Measurements from ENCODE around the gene KIAA1755.

The KIAA1755 gene

DNA sequence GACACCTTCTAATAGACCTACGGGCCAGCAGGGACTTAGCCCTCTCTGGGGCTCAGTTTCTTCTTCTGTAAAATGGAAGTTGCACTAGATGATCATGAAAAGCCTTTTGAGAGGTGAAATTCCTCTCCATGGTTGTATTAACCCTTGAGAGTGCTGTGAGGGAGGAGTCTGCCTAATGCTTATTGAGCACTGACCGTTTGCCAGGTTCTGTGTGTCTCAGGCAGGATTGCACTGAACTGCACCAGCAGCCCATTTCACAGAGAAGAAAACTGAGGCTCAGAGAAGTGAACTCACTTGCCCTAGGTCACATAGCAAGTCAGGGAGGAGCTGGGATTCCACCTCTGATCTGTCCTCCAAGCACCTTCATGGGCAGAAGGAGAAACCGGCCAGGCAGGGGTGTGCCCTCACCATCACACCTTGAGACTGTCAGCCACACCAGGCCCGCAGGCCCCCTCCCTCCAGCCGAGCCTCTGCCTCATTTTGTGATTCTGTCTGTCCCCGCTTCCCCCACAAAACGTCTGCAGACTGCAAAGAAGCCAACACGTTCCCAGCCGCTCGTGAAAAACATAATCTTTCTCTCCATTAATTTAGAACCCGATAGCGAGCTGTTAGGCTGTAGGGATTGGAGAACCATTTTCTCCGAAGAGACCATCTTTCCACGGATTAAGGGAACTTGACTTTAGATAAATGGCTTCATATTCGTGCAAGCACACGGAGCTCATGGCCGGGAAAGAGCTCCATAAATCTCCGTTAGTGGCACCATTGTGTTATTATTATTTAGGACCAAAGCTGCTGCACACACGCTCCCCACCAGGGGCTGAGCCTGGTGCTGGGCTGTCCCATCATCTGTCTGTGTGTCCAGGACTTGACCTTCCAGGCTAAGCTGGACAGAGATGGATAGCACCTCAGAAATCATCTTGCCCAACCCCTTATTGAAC, 46.0 kb downstream of the KIAA1755 start:
- no peak overlapping the region for H3K4me3 Mint-ChIP-seq
- H3K4me1 Mint-ChIP-seq: no peaks in the 10 kb centered on the region
- no peak for DNase-seq
- ATAC-seq: no peak
- H3K27ac Mint-ChIP-seq: peak overlapping the region in 1 of 2 donors; percentile 42
- no peaks in the 10 kb centered on the region for H3K9me3 Mint-ChIP-seq
- H3K27me3 Mint-ChIP-seq: peaks cover 27% of the 10 kb centered on the region

DNA sequence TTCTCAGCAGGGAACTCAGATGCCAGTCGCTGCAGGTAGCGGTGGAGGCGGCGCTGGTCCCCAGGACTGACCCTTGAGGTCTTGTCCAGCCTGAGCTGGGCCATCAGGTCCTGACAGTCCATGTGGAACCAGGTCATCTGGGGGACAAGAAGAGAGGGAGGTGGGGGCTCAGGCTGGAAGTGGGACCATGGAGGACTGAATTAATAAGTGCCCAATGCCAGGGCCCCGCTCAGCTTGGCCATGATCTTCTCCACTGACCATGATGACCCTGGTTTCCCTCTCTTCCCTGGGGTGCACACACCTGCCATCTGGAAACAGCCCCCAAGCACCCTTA, 47.0 kb downstream of the KIAA1755 start:
- H3K27me3 Mint-ChIP-seq: peaks cover 31% of the 10 kb centered on the region

DNA sequence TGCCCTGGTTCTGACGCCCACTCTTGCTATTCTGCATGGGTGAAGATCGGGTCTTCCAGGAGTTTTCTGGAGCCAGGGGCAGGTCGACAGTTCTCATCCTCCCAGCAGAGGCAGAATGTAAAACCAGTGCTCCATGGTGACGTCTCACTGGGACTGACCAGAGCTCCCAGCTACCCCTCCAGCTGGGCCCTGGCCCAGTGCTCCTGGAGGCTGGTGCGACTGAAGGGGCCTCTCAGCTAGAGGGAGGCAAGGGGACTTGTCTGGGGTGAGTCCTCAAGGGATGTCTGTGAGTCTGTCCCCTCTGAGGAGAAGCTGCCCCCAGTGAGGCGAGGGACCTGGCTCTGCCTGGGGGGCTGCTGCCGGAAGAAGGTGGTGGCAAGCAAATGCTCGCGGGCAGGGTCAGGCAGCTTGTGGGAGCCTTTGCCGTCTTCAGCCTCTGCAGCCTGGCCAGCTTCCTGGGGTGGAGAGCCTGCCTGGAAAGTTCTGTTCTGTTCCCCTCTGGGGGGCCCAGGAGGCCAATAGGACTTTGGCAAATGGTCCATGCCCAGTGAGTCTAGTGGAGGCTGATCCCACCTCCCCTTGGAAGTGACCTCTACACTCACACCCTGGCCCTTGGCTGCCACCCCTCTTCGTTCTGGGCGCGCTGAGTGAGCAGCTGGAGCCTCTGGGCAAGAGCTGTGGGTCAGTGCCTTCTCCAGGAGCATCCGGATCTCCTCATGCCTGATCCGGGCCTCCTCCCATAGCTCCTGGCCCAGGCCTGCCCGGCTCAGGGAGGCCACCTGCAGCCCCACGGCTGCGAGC, 47.5 kb downstream of the KIAA1755 start:
- no peak overlapping the region for H3K27ac Mint-ChIP-seq
- H3K27me3 Mint-ChIP-seq: peaks cover 36% of the 10 kb centered on the region
- DNase-seq (no peak), ATAC-seq (no peak)
- no peak overlapping the region for H3K4me3 Mint-ChIP-seq
- H3K9me3 Mint-ChIP-seq: no peaks in the 10 kb centered on the region
- no peaks in the 10 kb centered on the region for H3K4me1 Mint-ChIP-seq

More for the DNA sequence above, 47.0 kb downstream of the KIAA1755 start:
- DNase-seq (no peak), ATAC-seq (no peak)
- Mint-ChIP-seq H3K4me3 (no peak overlapping the region), H3K4me1 (no peaks in the 10 kb centered on the region), H3K27ac (no peak overlapping the region), H3K9me3 (no peaks in the 10 kb centered on the region)

DNA sequence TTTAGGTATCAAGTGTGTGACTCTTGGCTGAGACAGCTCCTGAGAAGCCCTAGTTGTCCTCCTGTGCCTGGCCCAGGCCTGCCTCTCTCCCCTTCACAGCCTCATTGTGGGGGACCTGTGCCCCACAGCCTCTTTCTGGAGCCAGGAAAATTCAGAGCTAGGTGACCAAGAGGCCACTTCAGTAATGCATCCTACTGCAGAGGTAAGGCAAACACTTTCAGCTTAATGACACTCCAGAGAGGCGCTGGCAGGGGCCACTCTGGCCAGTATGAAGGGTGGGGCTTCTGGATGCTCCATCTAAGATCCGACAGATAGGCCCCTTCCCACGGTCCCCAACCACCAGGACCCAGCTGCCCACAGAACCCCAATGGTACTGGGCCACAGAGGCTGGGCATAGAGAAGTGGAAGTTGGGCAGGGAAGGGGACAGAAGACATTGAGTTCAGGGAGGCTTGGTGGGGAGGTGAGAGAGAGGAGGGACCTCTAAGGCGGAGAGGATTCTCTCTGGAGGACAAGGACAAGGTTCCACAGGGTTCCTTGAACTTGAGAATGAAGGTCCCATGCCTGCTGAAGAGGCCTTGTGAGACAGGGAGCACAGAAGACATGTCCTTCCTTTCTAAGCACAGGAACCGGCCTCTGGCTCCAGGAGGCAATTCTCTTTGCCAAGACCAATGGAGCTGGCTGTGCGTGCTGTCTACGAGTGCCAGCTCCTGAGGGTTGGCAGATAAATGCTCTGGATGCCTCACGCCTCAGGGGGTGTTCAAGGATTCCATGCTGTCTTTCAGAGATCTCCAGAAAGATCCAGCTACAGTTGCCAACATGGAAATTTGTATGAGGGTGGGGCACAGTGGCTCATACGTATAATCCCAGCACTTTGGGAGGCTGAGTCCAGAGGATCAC, 49.1 kb downstream of the KIAA1755 start:
- Mint-ChIP-seq H3K9me3 (no peaks in the 10 kb centered on the region), H3K4me1 (no peaks in the 10 kb centered on the region), H3K27me3 (peaks cover 36% of the 10 kb centered on the region), H3K4me3 (no peak overlapping the region), H3K27ac (peak overlapping the region; percentile 40 to 82)
- DNase-seq (no peak), ATAC-seq (no peak)

DNA sequence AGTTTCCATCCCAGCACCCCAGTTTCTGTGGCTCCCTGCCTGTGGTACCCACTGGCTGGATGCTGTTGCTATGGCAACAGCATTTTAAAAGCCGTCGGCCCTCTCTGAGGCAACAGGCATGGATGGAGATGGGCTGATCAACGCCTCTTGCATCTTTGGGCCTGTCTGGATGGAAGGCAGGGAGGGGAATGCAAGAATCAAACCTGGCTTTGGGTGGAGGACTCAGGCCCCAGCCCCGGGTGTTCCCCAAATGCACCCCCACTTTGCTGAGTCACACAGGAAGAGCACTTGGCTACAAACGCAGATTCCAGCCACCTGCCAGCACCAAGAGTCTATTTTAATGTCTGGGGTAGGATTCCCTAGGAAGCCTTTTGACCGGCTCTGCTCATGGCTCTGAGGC, 49.8 kb downstream of the KIAA1755 start:
- Mint-ChIP-seq H3K4me3 (no peak overlapping the region), H3K27ac (no peak overlapping the region), H3K27me3 (peaks cover 36% of the 10 kb centered on the region), H3K9me3 (no peaks in the 10 kb centered on the region), H3K4me1 (no peaks in the 10 kb centered on the region)
- ATAC-seq (no peak), DNase-seq (no peak)

DNA sequence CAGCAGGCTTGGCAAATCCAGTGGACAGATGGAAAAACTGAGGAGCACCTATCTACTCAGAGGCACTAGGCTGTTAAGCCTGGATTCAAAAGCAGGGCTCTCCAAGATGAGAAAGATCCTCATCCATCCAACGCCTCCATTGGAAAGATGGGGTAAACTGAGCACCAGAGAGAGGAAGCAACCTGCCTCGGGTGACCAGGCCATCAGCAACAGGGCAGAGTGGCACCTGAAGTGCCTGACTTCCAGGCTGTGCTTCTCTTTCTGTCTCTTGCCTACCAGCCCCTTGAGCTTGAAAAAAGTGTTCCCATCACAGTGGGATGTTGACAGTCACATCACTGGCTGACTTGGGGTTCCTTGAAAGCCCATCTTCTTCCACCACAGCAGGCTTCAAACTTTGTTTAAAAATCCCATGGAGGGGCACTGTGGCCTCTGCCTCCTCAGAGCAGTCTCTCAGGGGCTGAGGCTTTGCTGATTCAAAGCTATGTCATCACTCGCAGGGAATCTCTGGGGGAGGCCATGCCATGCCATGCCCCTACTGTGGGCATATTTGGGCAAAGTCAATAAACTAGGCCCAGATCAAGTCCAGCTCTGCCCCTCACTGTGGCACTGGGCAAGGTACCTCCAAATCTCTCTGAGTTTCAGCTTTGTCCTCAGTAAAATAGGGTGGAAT, 50.7 kb downstream of the KIAA1755 start:
- Mint-ChIP-seq H3K9me3 (no peaks in the 10 kb centered on the region), H3K4me1 (no peaks in the 10 kb centered on the region), H3K4me3 (no peak overlapping the region), H3K27ac (peak overlapping the region in 1 of 2 donors; percentile 12), H3K27me3 (peaks cover 34% of the 10 kb centered on the region)
- no peak for ATAC-seq
- no peak for DNase-seq

DNA sequence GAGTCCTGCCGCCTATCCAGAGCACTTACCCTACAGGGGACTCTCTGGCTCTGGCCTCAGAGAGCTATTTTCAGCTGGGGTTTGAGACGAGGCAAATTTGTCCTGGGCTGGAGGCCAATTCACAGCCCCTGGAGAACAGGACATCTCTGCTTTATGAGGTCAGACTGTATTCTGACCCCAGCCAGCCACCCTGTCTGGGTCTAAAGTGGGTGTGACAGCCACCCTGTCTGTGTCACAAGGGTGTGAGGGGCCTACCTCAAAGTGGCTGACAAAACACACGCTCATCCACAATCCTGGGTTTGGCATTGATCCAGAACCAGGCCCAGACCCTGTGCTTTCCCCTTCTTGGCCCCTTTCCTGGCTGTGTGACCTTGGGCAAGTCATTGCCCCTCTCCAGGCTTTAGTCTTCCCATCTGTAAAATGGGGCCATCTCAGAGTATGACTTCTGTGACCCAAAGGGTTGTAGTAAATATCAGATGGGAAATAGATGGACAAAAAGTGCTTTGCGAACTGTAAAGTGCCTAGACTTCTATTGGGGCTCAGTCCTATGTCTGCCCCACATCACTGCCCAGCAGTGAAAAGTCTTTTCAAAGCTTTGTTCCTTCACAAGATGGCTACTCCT, 51.4 kb downstream of the KIAA1755 start:
- Mint-ChIP-seq H3K9me3 (no peaks in the 10 kb centered on the region), H3K4me1 (no peaks in the 10 kb centered on the region), H3K27me3 (peaks cover 34% of the 10 kb centered on the region), H3K4me3 (no peak overlapping the region), H3K27ac (no peak overlapping the region)
- ATAC-seq (no peak), DNase-seq (no peak)

DNA sequence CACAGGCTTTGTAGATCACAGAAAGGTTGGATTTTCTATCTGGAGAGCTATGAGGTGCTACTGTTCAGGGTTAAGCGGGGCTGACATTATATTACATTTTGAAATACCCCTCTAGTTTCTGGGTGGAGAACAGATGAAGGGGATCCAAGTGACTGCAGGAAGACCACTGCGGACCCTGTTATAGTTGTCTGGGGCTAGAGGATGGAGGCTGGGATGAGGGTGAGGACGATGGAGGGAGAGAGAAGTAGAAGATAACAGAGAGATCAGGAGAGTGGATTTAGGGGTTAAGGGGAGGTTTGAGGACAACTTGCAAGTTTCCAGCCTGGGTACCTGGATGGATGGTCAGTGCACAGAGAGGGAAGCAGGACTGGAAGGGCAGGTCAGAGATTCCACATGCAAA, 52.0 kb downstream of the KIAA1755 start:
- H3K27ac Mint-ChIP-seq: no peak overlapping the region
- H3K27me3 Mint-ChIP-seq: peaks cover 34% of the 10 kb centered on the region
- H3K9me3 Mint-ChIP-seq: no peaks in the 10 kb centered on the region
- H3K4me3 Mint-ChIP-seq: no peak overlapping the region
- ATAC-seq (no peak), DNase-seq (no peak)
- no peaks in the 10 kb centered on the region for H3K4me1 Mint-ChIP-seq

DNA sequence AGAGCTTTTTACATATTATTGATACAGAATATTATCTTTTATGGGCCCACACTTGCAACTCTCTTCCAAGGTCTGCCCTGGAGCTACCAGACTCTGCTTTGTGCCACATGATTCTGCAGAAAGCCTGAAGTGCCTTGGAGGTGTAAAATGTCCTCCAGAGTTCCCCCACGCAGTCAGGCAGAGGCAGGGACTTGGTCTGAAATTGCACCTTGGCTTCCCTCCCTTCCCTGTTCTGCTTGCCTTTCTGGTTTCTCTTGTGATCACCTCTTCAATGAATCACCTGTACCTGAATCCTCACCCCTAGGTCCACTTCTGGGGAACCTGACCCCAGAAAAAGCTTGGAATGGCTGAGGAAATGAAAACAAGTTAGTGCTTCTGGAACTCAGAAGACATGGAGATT, 52.4 kb downstream of the KIAA1755 start:
- DNase-seq: no peak
- Mint-ChIP-seq H3K27me3 (peaks cover 35% of the 10 kb centered on the region), H3K4me1 (no peaks in the 10 kb centered on the region), H3K27ac (no peak overlapping the region), H3K9me3 (no peaks in the 10 kb centered on the region), H3K4me3 (no peak overlapping the region)
- no peak for ATAC-seq

DNA sequence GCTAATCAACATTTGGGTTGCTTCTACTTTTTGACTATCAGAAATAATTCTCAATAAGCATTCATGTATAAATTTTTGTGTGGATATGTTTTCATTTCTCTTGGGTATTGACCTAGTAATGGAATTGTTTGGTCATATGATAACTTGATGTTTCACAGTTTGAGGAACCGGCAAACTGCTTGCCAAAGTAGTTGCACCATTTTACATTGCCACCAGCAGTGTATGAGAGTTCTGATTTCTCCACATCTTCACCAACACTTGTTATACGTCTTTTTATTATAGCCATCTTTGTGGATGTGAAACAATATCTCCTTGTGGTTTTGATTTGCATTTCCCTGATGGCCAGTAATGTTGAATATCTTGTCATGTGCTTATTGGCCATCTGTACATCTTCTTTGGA, 52.9 kb downstream of the KIAA1755 start:
- ATAC-seq (no peak), DNase-seq (no peak)
- H3K4me3 Mint-ChIP-seq: no peak overlapping the region
- peak overlapping the region in 1 of 2 donors; percentile 57 for H3K27ac Mint-ChIP-seq
- H3K9me3 Mint-ChIP-seq: no peaks in the 10 kb centered on the region
- H3K4me1 Mint-ChIP-seq: no peaks in the 10 kb centered on the region
- peaks cover 40% of the 10 kb centered on the region for H3K27me3 Mint-ChIP-seq

DNA sequence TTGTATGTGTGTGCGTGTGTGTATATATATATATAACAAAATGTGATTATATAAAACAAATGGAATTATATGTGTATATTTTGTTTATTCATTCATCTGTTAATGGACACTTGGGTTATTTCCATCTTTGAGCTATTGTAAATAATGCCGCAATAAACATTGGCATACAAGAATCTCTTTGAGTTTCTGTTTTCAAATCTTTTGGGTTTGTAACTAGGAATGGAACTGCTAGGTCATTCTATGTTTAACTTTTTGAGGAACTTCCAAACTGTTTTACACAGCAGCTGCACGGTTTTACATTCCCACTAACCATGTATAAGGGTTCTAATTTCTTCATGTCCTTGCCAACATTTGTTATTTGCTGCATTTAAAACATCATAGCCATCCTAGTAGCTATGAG, 55.5 kb downstream of the KIAA1755 start:
- Mint-ChIP-seq H3K4me3 (no peak overlapping the region), H3K9me3 (no peaks in the 10 kb centered on the region), H3K27ac (peak overlapping the region in 1 of 2 donors; percentile 34), H3K4me1 (no peaks in the 10 kb centered on the region), H3K27me3 (peaks cover 39% of the 10 kb centered on the region)
- ATAC-seq: no peak
- DNase-seq: no peak

DNA sequence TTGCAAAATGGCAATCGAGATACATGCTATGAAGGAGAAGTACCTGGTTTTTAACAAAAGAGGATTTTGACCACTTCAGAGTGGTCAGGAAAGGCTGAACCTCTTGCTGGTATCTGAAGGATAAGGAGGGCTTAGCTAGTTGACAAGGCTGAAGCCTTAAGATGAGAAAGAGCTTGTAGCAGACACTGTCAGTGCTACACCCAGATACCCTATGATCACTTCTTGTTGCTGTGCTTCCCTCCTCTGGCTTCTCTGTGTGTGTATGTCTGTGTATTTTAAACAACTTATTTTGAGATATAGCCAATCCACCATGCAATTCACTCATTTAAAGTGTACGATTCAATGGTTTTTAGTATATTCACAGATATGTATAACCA, 56.6 kb downstream of the KIAA1755 start:
- H3K27me3 Mint-ChIP-seq: peaks cover 39% of the 10 kb centered on the region
- no peak overlapping the region for H3K27ac Mint-ChIP-seq
- ATAC-seq (no peak), DNase-seq (no peak)
- H3K9me3 Mint-ChIP-seq: no peaks in the 10 kb centered on the region
- H3K4me1 Mint-ChIP-seq: no peaks in the 10 kb centered on the region
- H3K4me3 Mint-ChIP-seq: no peak overlapping the region

DNA sequence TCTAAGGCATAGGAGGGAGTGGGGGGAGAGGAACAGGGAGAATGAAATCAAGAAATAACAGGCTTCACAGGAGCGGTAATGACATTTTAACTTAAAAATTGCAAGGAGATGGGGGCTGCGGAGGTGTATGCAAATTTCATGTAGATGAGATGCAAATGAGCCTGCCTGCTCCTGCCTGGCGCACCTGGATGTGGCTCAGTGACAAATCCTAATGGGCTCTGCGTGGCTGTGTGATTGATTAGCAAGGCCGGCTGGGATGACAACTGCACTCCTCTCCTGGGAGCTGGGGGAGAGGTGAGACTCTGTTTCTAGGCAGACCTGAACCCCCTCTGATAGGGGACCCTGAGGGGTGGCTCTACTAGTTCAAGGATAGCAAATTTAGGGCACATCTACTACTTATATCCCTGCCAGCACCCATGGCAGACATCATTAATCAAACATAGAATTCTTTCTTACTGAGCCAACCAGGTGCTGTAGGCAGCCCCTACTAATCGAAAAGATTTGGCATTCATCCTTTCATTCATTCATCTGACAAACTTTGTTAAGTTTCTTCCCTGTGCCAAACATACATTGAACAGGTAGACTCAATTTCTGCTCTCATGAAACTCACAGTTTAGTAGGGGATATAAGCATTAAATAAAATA, 57.1 kb downstream of the KIAA1755 start:
- Mint-ChIP-seq H3K4me1 (no peaks in the 10 kb centered on the region), H3K9me3 (no peaks in the 10 kb centered on the region), H3K27ac (no peak overlapping the region), H3K4me3 (no peak overlapping the region), H3K27me3 (peaks cover 34% of the 10 kb centered on the region)
- no peak for ATAC-seq
- DNase-seq: no peak

DNA sequence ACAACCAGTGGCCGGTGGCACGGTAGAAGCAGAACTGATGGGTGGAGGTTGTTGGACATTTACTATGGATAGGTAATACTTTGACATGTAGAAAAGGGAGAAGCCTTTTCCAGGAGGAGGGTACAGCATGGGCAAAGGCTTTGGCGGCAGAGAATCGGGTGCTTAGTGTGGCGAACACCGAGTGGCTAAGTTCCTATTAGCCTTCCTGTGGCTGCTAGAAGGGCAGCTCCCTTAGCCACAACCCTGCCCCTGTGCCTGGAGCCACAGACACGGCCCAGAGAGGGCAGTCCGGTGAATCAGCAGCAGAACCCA, 57.6 kb downstream of the KIAA1755 start:
- H3K4me3 Mint-ChIP-seq: no peak overlapping the region
- no peak for DNase-seq
- peaks cover 30% of the 10 kb centered on the region for H3K27me3 Mint-ChIP-seq
- no peak overlapping the region for H3K27ac Mint-ChIP-seq
- no peaks in the 10 kb centered on the region for H3K9me3 Mint-ChIP-seq
- no peaks in the 10 kb centered on the region for H3K4me1 Mint-ChIP-seq
- no peak for ATAC-seq

All from stimulated activated naive CD8-positive, alpha-beta T cell treated with anti-CD3 and anti-CD28 coated beads, Interleukin-15, amount 100 ng/mL, for 72 hours (primary cell).